Measurements from ENCODE around the gene SFMBT1. TPM values are rescaled to one million over a fixed set of nuclear protein-coding genes. Genes with fewer than 3 reads are reported as not detected.

SFMBT1 gene
- total and polyA plus RNA-seq, 9 of the 15 experiments (the other 6 are each of a cell fraction or from before 2014, with no cell fraction given): 0.76 to 6.6 (median 3.6) TPM

- TF ChIP-seq, protein P1, sequence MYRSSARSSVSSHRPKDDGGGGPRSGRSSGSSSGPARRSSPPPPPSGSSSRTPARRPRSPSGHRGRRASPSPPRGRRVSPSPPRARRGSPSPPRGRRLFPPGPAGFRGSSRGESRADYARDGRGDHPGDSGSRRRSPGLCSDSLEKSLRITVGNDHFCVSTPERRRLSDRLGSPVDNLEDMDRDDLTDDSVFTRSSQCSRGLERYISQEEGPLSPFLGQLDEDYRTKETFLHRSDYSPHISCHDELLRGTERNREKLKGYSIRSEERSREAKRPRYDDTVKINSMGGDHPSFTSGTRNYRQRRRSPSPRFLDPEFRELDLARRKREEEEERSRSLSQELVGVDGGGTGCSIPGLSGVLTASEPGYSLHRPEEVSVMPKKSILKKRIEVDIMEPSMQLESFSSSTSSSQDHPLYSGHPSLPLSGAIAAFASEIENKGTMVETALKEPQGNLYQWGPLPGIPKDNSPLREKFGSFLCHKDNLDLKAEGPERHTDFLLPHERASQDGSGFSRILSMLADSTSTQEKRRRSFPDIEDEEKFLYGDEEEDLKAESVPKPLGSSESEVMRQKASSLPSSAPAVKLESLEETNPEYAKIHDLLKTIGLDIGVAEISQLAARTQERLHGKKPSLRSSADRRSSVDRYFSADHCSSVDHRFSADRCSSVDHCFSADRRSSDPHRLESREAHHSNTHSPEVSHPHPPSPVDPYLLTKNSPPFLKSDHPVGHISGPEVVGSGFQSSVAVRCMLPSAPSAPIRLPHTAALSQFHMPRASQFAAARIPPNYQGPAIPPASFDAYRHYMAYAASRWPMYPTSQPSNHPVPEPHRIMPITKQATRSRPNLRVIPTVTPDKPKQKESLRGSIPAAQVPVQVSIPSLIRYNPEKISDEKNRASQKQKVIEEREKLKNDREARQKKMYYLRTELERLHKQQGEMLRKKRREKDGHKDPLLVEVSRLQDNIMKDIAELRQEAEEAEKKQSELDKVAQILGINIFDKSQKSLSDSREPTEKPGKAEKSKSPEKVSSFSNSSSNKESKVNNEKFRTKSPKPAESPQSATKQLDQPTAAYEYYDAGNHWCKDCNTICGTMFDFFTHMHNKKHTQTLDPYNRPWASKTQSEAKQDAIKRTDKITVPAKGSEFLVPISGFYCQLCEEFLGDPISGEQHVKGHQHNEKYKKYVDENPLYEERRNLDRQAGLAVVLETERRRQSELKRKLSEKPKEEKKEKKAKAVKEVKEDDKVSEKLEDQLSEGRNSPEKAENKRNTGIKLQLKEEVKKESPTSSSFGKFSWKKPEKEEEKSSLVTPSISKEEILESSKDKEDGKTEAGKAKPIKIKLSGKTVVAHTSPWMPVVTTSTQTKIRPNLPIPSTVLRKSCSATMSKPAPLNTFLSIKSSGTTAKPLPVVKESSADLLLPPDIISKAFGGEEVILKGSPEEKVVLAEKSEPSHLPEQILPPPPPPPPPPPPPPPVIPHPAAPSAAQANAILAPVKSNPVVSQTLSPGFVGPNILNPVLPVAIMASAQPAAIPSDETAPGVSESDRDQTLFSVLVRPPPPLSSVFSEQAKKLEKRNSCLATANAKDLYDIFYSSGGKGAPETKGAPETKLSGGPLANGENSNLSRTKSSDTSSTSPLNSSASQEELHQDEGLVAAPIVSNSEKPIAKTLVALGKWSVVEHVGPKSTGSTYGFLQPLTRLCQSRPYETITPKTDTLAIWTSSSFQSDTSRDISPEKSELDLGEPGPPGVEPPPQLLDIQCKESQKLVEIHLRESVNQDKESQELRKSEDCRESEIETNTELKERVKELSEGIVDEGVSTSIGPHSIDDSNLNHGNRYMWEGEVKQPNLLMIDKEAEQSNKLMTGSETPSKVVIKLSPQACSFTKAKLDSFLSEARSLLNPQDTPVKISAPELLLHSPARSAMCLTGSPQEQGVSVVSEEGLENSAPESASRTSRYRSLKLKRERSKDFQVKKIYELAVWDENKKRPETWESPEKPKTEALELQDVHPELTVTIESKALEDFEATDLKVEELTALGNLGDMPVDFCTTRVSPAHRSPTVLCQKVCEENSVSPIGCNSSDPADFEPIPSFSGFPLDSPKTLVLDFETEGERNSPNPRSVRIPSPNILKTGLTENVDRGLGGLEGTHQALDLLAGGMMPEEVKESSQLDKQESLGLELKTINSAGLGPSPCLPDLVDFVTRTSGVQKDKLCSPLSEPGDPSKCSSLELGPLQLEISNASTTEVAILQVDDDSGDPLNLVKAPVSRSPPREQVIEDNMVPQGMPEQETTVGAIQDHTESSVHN (IDR thresholded peaks at IDR 0.05; ENCODE audit: borderline replicate concordance in 1 of 2, low read depth in 1 of 2): no peak
- TF ChIP-seq ARNT (IDR thresholded peaks at IDR 0.05) (no peak), GTF2E2 (tag; IDR thresholded peaks at IDR 0.05) (no peak), ZBTB1 (CRISPR knock-in tag; IDR thresholded peaks at IDR 0.05; ENCODE audit: borderline replicate concordance, low read depth) (no peak), PYGO2 (tag; IDR thresholded peaks at IDR 0.05) (no peak)
Observed at GRCh38 chr3:52880474-52880873, 165.4 kb downstream of the SFMBT1 start (continued).

All from K562 (cell line).